IMR-90 (cell line): ENCODE results near the gene EXTL2. TPM values are rescaled to one million over a fixed set of nuclear protein-coding genes. Genes with fewer than 3 reads are reported as not detected.

Experiments
- ATAC-seq: fragments of 200-7000 bp; cut with Tn5 transposase; 2 replicates; pipeline ENCODE4 v1.9.1; 2020; ENCODE audit warnings: low read depth, mild to moderate bottlenecking, moderate library complexity
- BruUV-seq: library from RNA; stranded (reverse); fragments of 400-500 nt; replicated peaks from 2 replicates; lab custom pipeline; 2021; lab: Mats Ljungman, UMichigan
- CTCF ChIA-PET: fragments of 300-600 bp; formaldehyde crosslinking; extraction: SDS; loops from one replicate; lab custom pipeline; 2021; ENCODE audit warnings: antibody characterized with exemption; lab: Yijun Ruan, JAX
- POLR2A ChIA-PET: fragments of 300-600 bp; sonication (Branson Sonifier 250); formaldehyde crosslinking; loops from one replicate; lab custom pipeline; 2022; ENCODE audit warnings: antibody characterized with exemption; ENCODE audit not compliant: unreplicated experiment; lab: Charles Lee
- DNase-seq: peaks from one replicate; pipeline ENCODE4 v3.0.0; 2013
- H2AFZ ChIP-seq: replicated peaks from 2 replicates; pipeline ENCODE3; 2013; ENCODE audit warnings: low read length, mild to moderate bottlenecking; ENCODE audit not compliant: poor library complexity
- H2AK5ac ChIP-seq: 2 replicates; pipeline ENCODE4 v1.6.1; 2013; ENCODE audit warnings: low read depth, low read length, inconsistent platforms
- H2AK9ac ChIP-seq: replicated peaks from 2 replicates; pipeline ENCODE3; 2013; ENCODE audit warnings: mild to moderate bottlenecking, low read depth, low read length, moderate library complexity; ENCODE audit not compliant: poor library complexity
- H2BK120ac ChIP-seq: 2 replicates; pipeline ENCODE4 v1.6.1; 2013; ENCODE audit warnings: low read depth, low read length, inconsistent platforms
- H2BK15ac ChIP-seq: 3 replicates; pipeline ENCODE4 v1.6.1; 2013; ENCODE audit warnings: low read depth, low read length, inconsistent platforms
- H2BK20ac ChIP-seq: 2 replicates; pipeline ENCODE4 v1.6.1; 2013; ENCODE audit warnings: low read depth, mild to moderate bottlenecking, inconsistent platforms, low read length, moderate library complexity
- H2BK5ac ChIP-seq: 2 replicates; pipeline ENCODE4 v1.6.1; 2013; ENCODE audit warnings: mild to moderate bottlenecking, low read depth, low read length, inconsistent platforms; ENCODE audit not compliant: poor library complexity, severe bottlenecking
- H3K14ac ChIP-seq: replicated peaks from 2 replicates; pipeline ENCODE4 v1.6.1; 2013; ENCODE audit warnings: low read depth, low read length, inconsistent platforms
- H3K18ac ChIP-seq: 2 replicates; pipeline ENCODE4 v1.6.1; 2013; ENCODE audit warnings: low read depth, low read length, control low read depth
- H3K23ac ChIP-seq: 2 replicates; pipeline ENCODE4 v1.6.1; 2013; ENCODE audit warnings: low read depth, low read length, inconsistent platforms
- H3K27ac ChIP-seq: 2 replicates; pipeline ENCODE4 v1.5.1; 2013; ENCODE audit warnings: mild to moderate bottlenecking, control low read depth, low read length; ENCODE audit not compliant: insufficient read depth
- H3K27me3 ChIP-seq: 2 replicates; pipeline ENCODE4 v1.6.1; 2013; ENCODE audit warnings: low read length; ENCODE audit not compliant: control insufficient read depth, insufficient read depth
- H3K36me3 ChIP-seq: 2 replicates; pipeline ENCODE4 v1.6.1; 2013; ENCODE audit warnings: low read length, mixed read lengths; ENCODE audit not compliant: control insufficient read depth, insufficient read depth
- H3K4ac ChIP-seq: 2 replicates; pipeline ENCODE4 v1.6.1; 2013; ENCODE audit warnings: low read depth, low read length, inconsistent platforms
- H3K4me1 ChIP-seq: 2 replicates; pipeline ENCODE4 v1.6.1; 2013; ENCODE audit warnings: low read length, mixed read lengths; ENCODE audit not compliant: control insufficient read depth, insufficient read depth
- H3K4me2 ChIP-seq: 2 replicates; pipeline ENCODE4 v1.6.1; 2013; ENCODE audit warnings: low read depth, mild to moderate bottlenecking, control low read depth, low read length, moderate library complexity
- H3K4me3 ChIP-seq: 2 replicates; pipeline ENCODE4 v1.5.1; 2013; ENCODE audit warnings: low read depth, mild to moderate bottlenecking, control low read depth, low read length, moderate library complexity; ENCODE audit not compliant: insufficient read depth
- H3K56ac ChIP-seq: 2 replicates; pipeline ENCODE4 v1.6.1; 2013; ENCODE audit warnings: low read length, inconsistent platforms; ENCODE audit not compliant: insufficient read depth; ENCODE audit errors: extremely low read depth
- H3K79me1 ChIP-seq, 2 experiments: 2 replicates each; pipeline ENCODE4 v1.6.1; 2013; ENCODE audit warnings: low read length in 2 of 2, inconsistent platforms in 1 of 2, low read depth in 1 of 2
- H3K9ac ChIP-seq: 2 replicates; pipeline ENCODE4 v1.6.1; 2013; ENCODE audit warnings: low read depth, low read length, control low read depth
- H3K9me1 ChIP-seq: 2 replicates; pipeline ENCODE4 v1.6.1; 2013; ENCODE audit warnings: low read length, inconsistent platforms; ENCODE audit not compliant: insufficient read depth
- H3K9me3 ChIP-seq: 2 replicates; pipeline ENCODE4 v1.6.1; 2013; ENCODE audit warnings: low read length; ENCODE audit not compliant: control insufficient read depth, insufficient read depth
- H4K20me1 ChIP-seq: 2 replicates; pipeline ENCODE4 v1.6.1; 2013; ENCODE audit warnings: low read length, inconsistent platforms; ENCODE audit not compliant: insufficient read depth
- H4K5ac ChIP-seq: 2 replicates; pipeline ENCODE4 v1.6.1; 2013; ENCODE audit warnings: mild to moderate bottlenecking, low read depth, low read length, control low read depth
- H4K8ac ChIP-seq, 2 experiments: 2 replicates each; pipeline ENCODE4 v1.6.1; 2013; ENCODE audit warnings: low read depth in 2 of 2, low read length in 2 of 2, control low read depth in 1 of 2, inconsistent platforms in 1 of 2
- H4K91ac ChIP-seq: 2 replicates; pipeline ENCODE4 v1.6.1; 2013; ENCODE audit warnings: low read depth, low read length, inconsistent platforms; ENCODE audit not compliant: insufficient read depth
- CTCF ChIP-seq: conservative IDR thresholded peaks from 2 replicates; pipeline ENCODE4 v1.5.1; 2012; ENCODE audit warnings: mild to moderate bottlenecking, low read depth, low read length, improper control_type of control experiment
- ELK1 ChIP-seq: fragments of 150-350 bp; IDR thresholded peaks from 2 replicates; pipeline ENCODE4 v1.6.1; 2016; ENCODE audit warnings: low read depth, mild to moderate bottlenecking, low read length, moderate library complexity, borderline replicate concordance
- MAZ ChIP-seq: IDR thresholded peaks from 2 replicates; pipeline ENCODE4 v1.6.1; 2012; ENCODE audit warnings: low read depth, mild to moderate bottlenecking, low read length, improper control_type of control experiment, moderate library complexity, borderline replicate concordance
- NFE2L2 ChIP-seq: fragments of 150-350 bp; IDR thresholded peaks from 2 replicates; pipeline ENCODE4 v1.6.1; 2016; ENCODE audit warnings: low read depth, mild to moderate bottlenecking, low read length
- dilution Hi-C: fragments of 300-500 bp; cut with HindIII; formaldehyde crosslinking; loops from one replicate; pipeline ENCODE4 v1.14.3; 2018; ENCODE audit warnings: low sequenced_read_pairs; ENCODE audit not compliant: unreplicated experiment
- in situ Hi-C: fragments of 300-500 bp; cut with MboI; formaldehyde crosslinking; loops from 3 replicates; pipeline ENCODE4 v1.14.3; 2019; ENCODE audit warnings: low sequenced_read_pairs, inconsistent platforms, mixed read lengths
- intact Hi-C: fragments of 100-400 bp; cut with micrococcal nuclease; formaldehyde crosslinking; loops from 2 replicates; pipeline ENCODE4 v1.10.0; 2022
- polyA plus RNA-seq, 3 experiments: library from polyadenylated mRNA; depleted of rRNA; stranded (reverse); fragments of >200 nt; gene quantifications; 2 replicates each; pipeline ENCODE4 v1.2.3, GENCODE V29; 2012; ENCODE audit warnings: low replicate concordance in 1 of 3
- total RNA-seq: library from RNA; depleted of rRNA; stranded (reverse); fragments of >200 nt; gene quantifications from 2 replicates; pipeline ENCODE4 v1.2.3, GENCODE V29; 2012

EXTL2 gene
- total and polyA plus RNA-seq, 2 of the 4 experiments (the other 2 are of a cell fraction), result 24.9 to 27.6 TPM

GRCh38 chr1:100909018-100909417 is 14.4 kb upstream of the EXTL2 start:
- peaks cover 12% of the 10 kb centered on the region for H3K36me3 ChIP-seq
- CTCF ChIA-PET, result interaction anchor here (0.6 kb wide), 1 partner anchor 346 kb away, joined by 3 read pairs; no protein-coding TSS in a partner anchor

More at GRCh38 chr1:100909018-100909417, 14.4 kb upstream of the EXTL2 start:
- no peak overlapping the region for H2BK5ac ChIP-seq
- H3K56ac ChIP-seq, result no peak overlapping the region
- H4K5ac ChIP-seq, result no peak overlapping the region
- intact Hi-C loops (no loop called here), in situ Hi-C loops (no loop called here), dilution Hi-C loops (no loop called here)
- no peak overlapping the region for H3K4ac ChIP-seq
- H2AK5ac ChIP-seq, result no peak overlapping the region
- H3K18ac ChIP-seq, result no peak overlapping the region
- H3K9me1 ChIP-seq, result peaks cover 3% of the 10 kb centered on the region; the same call in 1 of the 2 replicates
- H4K20me1 ChIP-seq, result 0 out of 2 replicates have a peak, but pooled peaks cover 3% of the 10 kb centered on the region
- peaks cover 6% of the 10 kb centered on the region for H3K4me1 ChIP-seq
- ATAC-seq (no peak), DNase-seq (no peak)
- H3K9me3 ChIP-seq, result no peaks in the 10 kb centered on the region
- no peaks in the 10 kb centered on the region for H3K27me3 ChIP-seq
- BruUV-seq, result no TSS peak
- no peak overlapping the region for H2AK9ac ChIP-seq
- H3K27ac ChIP-seq, result no peak overlapping the region
- TF ChIP-seq ELK1 (no peak), CTCF (no peak), MAZ (no peak), NFE2L2 (no peak)
- POLR2A ChIA-PET, result interaction anchor here (0.7 kb wide), 1 partner anchor 379 kb away, joined by 9 read pairs; no protein-coding TSS in a partner anchor
- H3K9ac ChIP-seq, result no peak overlapping the region
- no peak overlapping the region for H3K14ac ChIP-seq
- no peak overlapping the region for H4K8ac ChIP-seq
- H2AFZ ChIP-seq, result no peak overlapping the region
- peaks cover 15 to 20% of the 10 kb centered on the region in 2 experiments for H3K79me1 ChIP-seq
- no peak overlapping the region for H3K4me3 ChIP-seq
- no peak overlapping the region for H2BK15ac ChIP-seq
- H2BK120ac ChIP-seq, result no peak overlapping the region
- H2BK20ac ChIP-seq, result no peak overlapping the region
- no peak overlapping the region for H3K4me2 ChIP-seq
- no peak overlapping the region for H3K23ac ChIP-seq
- no peak overlapping the region for H4K91ac ChIP-seq
